HG02970 (cell line): ENCODE measurements around the gene CATSPER3.

Source experiments
- ATAC-seq: cut with Tn5 transposase; IDR thresholded peaks from one replicate; pipeline ENCODE4 v1.9.1; 2021; ENCODE audit warnings: mild to moderate bottlenecking, moderate library complexity, moderate number of reproducible peaks; ENCODE audit not compliant: unreplicated experiment, low FRiP score

The CATSPER3 gene

DNA sequence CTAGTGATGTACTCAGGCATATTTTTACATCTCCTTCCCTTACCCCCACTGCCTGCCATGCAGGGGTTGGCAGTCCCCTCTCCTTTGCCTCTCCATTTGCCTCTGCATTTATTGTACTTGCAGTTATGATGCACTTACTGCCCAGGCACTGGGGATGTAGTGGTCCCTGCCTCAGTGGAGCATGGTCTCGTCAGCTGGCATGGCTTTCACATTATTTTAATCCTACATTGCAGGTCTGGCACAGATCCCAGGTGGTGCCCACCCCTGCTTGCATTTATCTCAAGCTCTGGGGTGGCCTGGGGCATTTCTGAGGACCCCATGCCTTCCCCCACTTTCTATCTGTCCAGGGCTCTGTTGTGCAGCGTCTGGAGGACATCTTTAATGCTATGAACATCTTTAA, 89.5 kb downstream of the CATSPER3 start:
- ATAC-seq, result no peak

DNA sequence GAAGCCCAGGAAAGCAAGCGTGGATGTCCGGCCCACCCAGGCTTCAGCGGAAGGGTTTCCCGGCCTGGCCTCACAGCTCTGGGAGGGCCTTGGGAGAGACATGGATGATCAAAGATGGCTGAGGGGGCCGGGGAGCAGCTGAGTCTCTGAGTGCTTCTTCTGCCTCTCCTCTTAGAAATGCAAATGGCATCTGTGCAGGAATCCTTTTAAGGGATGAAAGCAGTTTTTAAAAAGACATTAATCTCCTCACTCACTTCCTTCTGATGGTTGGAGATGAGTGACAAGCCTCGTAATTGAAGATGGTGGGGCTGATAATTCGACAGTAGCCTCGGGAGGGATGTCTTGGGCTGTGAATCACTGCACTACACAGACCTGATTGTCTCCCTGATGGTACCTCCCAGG, 90.6 kb downstream of the CATSPER3 start:
- ATAC-seq, result no peak

DNA sequence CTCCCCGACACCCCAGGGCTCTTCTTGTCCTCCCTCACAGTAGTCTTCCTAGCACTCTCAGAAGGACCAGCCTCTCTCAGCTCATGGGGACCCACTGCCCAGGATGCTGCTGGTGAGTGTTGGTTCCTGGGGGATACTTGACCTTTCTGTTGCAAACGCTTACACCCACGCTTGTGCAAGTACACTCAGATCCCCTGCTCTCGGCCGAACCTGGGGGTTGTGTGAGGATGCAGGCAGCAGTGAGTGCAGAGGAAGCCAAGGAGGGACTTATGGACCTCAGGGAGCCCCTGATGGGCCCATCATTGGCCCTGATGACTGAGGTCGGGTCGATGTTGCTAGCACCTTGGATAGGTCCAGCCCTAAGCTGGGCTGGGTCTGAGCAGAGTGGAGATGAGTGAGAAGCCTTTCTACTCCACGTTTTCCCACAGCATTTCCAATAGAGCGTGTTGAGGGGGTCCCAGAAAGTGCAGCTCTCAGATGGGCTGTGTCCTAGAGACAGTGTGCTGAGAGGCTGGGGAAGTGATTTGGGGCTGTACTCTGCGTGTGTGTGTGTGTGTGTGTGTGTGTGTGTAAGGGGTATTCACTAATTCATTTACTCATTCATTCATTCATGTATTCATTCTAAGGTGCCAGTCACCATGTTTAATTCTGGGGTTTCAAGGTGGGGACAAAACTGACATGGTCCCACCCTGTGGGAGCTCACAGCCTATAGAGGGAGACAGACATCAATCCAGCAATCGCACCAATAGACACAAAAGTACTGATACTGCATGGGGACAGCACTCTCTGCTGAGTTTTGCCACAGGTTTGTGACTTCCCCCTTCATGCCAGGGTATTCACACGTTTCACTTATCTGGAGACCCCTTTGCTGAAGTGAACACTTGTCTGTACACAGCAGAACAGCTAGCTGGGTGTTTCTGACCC, 91.6 kb downstream of the CATSPER3 start:
- no peak for ATAC-seq

DNA sequence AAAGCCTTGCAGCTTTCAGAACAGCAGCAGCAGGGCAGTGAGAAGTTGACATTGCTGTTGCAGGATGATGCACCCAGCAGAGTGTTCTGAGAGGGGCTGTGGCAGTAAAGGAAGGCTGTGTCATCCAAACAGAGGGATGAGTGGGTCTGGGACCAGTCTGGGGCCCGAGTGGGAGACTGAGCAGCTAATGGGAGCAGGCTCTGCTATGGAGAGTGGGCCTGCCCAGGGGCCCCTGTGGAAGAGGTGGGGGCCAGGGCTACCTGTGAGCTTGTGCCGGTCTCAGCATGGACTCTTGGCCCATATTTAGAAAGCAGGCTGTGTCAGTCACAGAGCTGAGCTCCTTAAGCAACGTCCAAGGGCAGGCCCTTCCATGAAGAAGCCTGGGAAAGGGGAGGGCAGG, 92.3 kb downstream of the CATSPER3 start:
- no peak for ATAC-seq

DNA sequence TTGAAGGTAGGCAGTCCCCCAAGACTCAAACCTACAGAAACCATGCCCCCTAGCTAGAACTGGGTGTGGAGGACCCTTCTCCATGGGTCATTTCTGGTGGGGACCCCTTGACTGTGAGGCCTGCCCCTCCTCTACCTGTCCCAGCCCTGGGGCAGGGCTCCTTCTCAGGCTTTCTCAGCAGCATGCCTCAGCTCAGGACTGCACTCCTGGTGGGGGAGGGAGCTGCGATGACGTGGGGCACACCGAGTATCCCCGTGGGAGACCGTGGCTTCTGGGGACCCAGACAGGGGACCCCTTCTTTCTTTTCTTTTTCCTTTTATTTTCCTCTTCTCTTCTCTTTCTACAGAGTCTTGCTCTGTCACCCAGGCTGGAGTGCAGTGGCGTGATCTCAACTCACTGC, 93.3 kb downstream of the CATSPER3 start:
- ATAC-seq, result no peak
